HL-60/S4 (cell line): ENCODE results near the gene RPTOR.
"Not testable (repeated sequence)": the region's sequence is repeated elsewhere in the genome, so short reads cannot be mapped to it uniquely, and the experiment has no call there.

Experiments
- in situ Hi-C: fragments of 300-500 bp; cut with MboI; formaldehyde crosslinking; loops from 2 replicates; pipeline ENCODE4 v1.14.3; 2022; ENCODE audit warnings: low sequenced_read_pairs

Gene RPTOR

DNA sequence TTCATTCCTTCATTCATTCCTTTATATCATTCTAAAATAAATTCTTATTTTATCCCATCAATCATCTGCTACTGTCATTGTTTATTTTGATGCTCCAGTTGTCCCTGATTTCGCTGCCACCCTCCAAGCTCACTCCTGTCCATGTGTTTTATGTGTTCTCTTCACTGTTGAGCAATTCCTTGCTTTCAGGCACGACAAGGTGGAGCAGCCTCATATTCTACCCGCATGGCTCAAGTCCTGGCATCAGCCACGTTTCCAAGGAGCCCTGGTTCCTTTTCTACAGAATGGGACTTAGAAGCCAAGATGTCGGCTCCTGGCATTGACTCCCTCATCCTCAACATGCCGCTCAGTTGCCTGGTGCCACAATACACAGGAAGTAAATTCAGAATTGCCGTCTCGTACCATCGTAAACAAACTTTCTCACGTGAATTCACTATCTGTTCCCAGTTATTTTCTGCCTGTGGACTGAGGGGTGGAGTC is 139.0 kb downstream of the RPTOR start:
- in situ Hi-C loops: no loop called here

DNA sequence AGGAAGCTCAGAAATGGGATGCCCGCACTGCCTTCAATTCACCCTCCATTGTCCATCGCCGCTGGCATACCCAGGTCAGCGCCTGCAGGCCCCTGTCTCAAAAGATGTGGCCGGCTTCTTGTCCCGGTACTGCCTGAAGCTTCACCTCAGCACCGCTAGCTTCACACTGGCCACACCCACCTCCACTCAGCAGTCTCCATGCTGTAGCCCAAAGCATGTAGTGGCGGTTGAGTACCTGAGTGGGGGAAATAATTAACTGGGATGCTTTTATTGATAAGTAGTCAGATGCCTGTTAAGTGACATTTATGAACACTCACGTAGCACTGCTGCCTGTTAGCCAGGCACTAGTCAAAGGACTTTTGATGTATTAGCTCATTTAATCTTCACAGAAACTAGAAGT is 143.2 kb downstream of the RPTOR start:
- in situ Hi-C loops: no loop called here

DNA sequence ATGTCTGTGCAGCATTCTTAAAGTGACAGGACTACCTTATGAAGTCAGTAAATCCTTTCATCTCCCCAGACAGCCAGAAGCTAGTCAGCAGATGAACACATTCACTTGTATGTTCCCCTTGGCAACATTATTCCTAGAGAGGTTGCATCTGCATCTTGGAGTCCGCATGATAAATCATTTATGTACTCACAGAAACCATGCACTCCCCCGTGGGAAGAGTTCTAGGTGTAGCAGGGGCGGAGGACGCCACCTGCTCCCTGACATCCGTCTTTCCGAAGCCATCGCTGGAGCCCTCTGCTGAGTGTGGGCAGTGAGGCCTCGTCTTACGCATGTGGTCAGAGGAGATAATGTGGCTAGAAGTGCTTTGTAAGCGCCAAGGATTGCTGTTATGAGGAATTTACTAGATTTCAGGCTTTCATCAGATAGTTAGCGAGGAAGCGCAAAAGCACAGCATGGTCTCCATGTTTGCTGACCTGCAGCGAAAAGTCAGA is 144.5 kb downstream of the RPTOR start:
- in situ Hi-C loops: no loop called here

DNA sequence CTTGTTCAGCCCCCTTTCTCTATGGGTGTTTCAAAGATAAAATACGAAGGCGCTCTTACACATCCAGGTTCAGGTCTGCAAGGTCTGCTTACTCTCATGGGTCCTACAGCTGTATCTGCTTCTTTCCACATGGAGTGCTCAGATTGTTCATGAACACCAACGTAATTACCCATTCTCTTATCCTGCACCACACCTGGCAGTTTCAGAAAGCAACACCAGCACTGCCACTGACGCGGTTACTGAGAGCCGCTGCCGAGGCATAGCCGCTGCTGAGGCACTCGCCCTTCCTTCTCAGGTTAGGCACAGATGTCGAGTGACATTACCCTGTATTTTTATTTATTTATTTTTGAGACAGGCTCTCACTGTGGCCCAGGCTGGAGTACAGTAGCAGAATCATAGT is 147.1 kb downstream of the RPTOR start:
- in situ Hi-C loops: no loop called here

DNA sequence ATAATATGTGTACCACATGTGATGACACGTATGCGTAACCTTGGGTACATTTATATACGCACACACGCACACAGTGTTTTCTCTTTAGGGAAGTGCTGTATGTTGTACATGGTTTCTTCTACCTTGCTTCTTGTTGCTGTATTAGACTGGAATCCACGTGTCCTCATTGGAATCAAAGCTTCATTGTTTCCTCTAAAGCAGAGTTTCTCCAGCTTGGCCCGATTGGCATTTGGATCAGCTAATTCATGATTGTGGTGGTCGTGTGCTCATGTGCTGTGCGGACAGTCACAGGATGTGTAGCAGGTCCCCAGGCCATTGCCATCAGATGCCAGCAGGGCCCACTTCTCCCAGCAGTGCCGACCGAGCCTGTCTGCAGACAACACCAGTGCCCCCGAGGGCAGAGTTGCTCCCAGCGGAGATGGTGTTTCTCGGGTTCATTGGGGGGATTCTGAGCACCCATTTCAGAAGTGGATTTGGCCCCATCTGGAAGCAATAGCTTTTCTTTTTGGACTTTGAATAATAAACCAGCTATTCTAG is 148.4 kb downstream of the RPTOR start:
- in situ Hi-C loops: no loop called here

DNA sequence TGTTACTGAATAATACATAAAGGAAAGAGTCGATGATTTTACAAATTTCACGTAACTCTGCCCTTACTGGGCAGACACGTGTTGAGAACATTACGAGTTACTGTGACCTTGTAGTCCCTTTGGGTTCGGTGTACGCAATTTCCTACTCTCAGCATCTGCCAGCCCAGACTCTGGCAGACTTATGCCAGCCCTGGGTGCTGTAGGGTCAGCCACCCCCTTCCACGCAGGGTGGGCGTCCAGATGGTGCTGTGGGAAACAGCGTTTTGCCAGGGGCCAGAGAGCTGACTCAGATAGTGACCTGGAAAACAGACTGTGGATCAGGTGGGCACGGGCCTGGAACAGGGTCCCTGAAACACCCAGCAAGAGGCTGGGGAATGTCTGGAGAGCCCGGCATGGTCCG is 148.9 kb downstream of the RPTOR start:
- in situ Hi-C loops: no loop called here

DNA sequence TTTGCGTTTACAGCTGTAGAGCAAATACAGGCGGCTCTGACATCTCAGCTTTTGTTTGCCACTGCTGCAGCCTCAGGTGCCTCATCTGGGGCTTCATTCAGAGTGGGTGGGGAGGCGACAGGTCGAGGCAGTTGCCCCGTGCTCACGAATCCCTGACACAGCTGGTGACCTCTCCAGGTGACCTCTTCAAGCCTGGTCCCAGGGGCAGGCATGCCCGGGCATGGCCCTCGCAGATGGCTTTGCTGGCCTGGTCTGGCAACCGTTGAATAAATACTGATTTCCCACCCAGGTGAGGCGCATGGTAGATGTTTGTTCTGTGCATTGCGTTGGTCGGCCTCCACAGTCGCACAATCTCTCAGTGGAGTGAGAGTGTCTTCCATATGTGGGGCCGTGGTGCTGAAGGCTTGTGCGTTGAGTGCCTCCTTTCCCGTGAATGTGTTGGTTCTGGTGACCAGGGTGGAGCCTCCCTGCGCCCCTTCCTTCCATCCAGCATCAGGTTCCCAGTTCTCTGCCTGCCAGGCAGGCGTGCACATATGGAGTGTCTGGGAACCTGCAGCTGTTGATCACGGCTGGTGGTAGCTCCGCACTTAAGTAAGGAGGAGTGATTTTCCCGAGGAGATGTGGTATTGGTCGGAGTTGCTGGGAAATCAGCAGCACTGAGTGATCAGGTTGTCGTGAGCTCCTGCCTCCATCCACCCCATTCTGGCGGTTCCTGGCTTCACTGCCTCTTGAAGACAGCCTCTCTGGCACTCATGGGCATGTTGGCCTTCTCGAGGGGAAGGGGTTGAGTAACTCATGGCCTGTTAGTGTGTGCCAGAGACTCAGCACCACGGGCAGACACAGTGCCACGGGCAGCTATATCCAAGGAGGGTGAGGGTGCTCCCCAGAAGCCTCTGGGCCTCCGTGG is 149.7 kb downstream of the RPTOR start:
- in situ Hi-C loops: no loop called here

DNA sequence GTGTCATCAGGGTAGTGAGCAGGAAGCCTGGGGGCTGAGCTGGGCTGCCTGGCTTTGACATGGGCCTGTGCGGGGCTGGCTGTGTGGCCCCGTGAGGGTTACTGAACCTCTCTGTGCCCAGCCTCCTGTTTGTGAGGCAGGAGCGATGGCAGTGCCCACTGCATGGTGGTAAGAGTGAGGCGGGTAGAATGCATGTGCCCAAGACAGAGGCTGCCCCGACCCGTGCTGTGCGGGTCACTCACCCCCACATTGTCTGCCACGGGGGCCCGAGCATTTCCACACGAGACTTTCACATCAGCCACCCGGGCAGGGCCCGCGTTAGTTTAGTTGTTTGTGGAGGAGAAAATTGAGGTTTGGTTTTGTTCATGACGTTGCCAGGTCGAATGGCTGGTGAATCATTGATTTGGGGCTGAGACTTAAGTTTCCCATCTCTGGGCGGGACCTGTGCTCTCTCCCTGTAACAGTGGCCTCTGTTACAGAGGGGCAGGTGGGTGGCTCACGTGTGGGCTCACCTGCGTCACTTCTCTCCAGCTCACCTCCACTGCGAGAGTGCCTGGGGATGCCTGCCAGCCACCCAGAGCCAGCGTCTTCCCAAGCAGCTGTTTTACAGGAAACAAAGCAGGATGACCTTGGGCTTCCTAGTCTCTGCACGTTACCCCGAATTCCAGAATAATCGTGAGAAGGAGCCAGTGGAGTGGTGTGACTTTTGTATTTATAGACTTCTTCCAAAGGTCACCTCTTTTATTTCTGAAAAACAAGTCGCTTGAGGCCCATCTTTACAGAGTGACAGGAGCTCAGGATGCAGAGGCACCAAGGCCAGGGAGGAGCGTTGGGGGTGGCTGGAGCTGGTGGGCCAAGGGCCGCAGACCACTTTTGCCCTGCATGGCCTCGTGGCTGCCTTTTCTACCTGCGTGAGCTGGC is 150.6 kb downstream of the RPTOR start:
- in situ Hi-C loops: no loop called here

DNA sequence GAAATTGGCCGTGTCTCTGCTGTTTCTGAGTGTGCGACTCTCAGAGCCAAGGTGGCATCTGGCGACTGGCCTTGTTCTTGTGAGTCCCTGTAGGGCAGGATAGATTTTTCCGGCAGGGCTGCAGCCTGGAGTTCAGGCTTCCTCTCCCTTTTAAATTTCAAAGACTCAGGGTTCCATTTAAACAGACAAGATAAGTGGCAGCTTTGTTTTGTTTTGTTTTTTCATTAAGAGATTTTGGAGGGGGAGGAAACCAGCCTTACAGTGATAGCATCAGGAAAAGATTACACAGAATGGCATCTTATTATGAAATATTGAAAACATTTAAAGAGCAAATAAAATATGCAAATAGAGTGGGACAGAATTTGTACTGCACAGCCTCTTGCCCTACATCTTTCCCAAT is 151.3 kb downstream of the RPTOR start:
- in situ Hi-C loops: no loop called here

DNA sequence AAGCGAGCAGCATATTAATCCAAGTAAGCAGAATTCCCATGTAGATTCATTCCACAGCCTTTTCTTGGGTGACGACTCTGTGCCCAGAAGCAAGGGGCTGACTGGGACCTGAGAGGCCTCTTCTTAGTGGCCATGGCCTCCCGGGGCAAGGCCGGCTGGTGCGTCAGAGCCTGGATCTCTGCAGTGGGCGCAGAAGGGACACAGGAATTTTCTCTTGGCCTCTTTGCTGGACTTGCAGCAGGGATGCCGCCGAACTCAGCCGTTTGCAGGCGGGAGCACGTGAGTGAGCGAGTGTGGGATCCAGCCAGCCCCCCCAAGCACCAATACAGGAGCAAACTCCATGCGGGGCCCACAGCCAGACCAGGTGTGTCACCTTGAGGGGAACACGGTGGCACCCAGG is 151.8 kb downstream of the RPTOR start:
- in situ Hi-C loops: no loop called here

DNA sequence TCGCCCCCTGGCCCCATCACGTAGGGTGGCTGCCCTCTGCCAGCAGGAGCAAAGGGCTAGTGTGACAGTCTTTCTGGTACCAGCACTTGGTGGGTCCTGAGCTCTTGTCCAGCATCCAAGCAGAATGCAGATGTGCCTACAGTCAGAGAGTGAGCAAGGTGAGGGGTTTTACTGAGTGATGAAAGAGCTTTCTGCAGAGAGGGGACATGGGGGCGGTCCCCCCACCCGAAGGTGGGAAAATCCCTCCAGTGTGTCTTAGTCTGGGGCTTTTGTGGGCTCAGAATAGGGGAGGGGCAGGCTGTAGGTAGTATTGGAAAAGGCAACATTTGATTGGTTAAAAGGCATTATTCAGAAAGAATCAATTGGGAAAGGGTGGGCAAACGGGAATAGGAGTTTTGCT is 152.3 kb downstream of the RPTOR start:
- in situ Hi-C loops: no loop called here

DNA sequence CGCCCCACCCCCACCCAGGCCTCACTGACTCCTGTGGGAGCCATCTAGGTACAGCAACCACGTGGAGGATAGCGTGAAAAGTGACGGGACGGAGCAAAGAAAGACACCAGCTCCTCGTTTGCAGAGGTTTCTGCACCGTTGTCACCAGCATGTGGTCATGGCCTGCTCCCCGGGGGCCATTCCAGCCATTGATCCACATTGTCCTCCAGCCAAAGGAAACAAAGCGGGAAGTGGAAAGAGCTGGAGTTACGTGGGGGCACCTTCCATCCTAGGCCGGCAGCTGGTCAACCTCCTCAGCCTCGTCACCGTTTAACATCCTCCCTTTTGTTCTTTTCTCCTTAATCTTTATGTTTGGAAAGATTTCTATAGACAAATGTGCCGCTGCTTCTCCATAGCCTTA is 153.7 kb downstream of the RPTOR start:
- in situ Hi-C loops: no loop called here

DNA sequence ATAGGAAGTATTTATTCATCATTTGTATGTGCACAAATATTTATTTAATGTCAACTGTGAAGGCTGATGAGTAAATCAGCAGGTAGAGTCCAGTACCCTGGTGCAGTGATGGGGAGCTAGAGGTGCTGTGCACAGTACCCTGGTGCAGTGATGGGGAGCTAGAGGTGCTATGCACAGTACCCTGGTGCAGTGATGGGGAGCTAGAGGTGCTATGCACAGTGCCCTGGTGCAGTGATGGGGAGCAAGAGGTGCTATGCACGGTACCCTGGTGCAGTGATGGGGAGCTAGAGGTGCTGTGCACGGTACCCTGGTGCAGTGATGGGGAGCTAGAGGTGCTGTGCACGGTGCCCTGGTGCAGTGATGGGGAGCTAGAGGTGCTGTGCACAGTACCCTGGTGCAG is 154.6 kb downstream of the RPTOR start:
- in situ Hi-C loops: not testable (repeated sequence)

DNA sequence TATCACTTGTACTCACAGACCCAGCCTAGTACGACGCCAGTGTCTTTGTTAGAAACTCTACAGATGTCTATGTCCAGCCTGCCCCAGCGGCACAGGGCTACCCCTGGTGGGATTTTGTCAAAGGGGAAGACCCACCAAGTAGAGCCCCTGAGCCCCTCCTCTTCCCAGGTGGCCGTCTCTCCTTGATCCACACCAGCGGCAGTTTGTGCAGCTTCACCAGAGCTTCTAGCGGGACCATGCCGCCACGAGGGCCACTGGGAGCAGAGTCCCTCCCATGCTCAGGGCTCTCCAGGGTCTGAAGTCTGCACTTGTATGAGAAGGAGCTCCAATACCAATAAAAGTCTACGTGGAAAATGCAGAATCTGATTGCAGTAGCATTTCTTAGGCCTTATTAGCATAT is 157.1 kb downstream of the RPTOR start:
- in situ Hi-C loops: no loop called here

DNA sequence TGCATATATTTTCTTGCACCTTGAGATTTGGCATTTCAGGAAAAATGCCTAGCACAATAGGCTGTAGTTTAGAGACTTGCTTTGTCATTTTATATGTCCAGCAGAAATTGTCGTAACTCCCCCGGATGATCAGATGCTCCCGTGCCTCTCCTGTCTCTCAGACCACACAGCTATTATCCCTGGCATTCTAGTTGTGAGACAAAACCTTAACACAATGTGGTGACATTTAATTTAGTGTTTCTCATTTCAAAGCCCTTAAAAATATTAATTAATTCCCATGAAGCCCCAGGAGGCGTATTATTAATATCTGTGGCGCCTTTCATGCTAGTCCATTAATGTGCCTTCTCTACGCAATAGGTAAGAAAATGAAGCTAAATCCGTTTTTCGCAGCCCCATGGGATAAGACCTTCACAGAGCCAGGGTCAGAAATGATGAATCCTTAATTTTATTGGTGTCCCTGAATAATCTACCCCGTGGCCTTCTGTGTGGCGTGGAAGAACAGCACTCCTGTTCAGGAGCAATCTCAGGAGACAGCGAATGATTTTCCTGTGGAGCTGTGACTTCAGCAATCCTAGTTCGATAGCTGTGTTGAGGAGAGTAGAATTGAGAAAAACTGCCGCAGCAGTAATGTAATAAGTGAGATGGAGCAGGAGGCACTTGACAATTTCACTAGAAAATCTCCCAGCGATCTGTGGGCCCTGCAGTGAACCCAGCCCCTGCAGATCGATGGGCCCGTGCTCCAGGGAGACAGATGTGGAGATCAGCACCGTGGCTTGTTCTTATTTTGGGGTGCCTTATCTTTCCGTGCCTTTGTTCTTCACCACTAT is 157.9 kb downstream of the RPTOR start:
- in situ Hi-C loops: no loop called here

DNA sequence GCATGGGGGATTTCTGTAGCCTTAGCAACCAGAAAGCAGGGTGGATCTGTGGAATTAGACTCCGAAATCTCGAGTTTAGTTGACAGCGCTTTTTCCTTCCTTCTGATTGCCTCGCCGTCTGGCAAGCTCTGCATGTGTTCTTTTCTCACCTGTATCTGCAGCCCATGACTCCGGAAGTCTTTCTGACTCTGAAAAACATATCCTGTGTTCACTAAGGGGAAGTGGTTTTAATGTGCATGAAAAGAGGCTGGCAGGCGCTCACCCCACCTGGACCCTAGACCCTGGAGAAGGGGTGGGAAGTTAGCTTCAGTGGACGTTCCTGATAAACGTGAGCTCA is 158.5 kb downstream of the RPTOR start:
- in situ Hi-C loops: no loop called here

DNA sequence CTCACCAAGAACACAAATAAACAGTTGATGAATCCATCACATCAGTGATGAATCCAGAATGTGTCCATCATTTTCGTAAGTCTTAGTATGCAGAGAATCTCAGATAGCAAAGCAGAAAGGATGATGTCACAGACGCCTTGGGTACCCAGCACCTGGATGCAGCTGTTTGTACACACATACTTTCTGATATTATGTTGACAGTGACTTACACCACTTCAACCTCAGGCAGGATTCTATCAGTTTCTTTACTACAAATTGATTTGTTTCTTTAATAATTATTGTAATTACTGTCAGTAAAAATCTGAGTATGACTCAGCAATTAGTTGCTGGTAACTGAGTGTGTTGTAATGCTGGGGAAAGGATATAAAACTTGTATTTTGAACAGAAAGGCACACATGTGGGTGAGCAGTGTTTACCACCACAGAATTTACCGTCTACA is 159.8 kb downstream of the RPTOR start:
- in situ Hi-C loops: no loop called here

DNA sequence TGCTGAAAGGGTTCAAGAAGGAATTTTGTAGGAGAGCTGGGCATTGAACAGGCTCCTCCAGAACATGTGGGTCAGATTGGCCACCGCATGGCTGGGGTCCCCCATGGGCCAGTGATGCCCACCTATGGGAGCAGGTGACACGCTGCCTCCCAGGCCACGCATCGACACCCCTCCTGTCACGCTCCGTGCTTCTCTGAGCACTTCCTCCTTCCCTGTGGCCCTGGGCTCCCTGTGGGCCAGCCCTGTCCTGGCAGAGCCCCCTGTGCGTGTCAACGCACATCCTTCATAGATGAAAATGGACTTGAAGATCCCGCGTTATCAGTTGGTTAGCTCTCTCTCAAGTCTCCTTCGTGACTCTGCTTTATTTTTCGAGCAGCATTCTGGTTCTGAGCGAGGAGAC is 160.3 kb downstream of the RPTOR start:
- in situ Hi-C loops: no loop called here

DNA sequence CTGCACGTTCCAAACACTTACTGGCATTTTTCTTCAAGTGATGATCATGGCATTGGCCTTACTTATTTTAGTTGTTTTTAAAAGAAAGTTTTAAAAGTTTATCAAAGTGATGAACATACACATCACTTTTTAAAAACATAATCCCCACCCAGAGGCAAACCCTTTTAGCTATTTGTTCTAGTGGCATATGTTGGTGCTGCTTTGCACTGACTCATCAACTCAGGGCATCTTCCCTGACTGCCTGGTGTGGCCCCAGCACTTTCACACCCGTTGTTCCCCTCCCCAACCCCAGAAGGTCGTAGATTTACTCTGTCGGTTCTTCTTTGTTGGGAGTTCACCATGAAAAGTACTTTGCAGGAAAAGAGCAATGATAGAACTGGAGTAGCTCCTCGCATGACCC is 161.3 kb downstream of the RPTOR start:
- in situ Hi-C loops: no loop called here

DNA sequence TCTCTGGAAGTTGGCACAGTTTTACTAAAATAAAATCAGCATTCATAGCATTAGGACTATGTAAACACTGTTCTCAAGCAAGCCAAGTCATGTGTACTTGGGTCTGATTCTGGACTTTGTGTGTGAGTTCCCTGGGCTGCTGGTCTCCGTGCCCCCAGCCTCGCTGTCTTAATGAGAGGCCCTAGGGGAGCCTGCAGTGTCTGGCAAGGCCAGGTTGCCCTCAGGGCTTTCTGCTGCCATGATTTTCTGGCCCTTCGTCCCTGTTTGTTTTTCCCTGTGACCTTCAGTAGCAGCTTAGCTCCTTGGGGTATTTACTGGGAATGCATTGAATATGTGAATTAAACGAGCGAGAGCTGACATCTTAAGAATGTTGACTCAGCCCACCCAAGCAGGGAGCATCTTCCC is 161.8 kb downstream of the RPTOR start:
- in situ Hi-C loops: no loop called here

DNA sequence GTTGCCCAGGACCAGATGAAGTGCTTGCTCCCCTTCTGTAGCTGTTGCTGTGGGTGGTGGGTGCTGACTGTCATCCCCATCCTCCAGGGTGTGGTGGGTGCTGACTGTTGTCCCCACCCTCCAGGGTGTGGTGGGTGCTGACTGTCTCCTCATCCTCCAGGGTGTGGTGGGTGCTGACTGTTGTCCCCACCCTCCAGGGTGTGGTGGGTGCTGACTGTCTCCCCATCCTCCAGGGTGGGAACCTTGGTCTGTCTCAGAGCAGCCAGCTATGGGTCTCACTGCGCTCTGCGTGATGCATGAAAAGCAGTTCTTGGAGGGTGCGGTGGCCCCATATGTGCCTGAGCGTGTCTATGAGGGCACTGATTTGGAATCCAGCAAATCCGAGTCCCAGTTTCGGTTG is 163.8 kb downstream of the RPTOR start:
- in situ Hi-C loops: no loop called here
